ENCODE measurements around the gene HTT-AS. TPM values are rescaled to one million over a fixed set of nuclear protein-coding genes. Genes with fewer than 3 reads are reported as not detected.

Gene HTT-AS
- polyA plus RNA-seq, 1 donor from 2014 or later = not detected

DNA sequence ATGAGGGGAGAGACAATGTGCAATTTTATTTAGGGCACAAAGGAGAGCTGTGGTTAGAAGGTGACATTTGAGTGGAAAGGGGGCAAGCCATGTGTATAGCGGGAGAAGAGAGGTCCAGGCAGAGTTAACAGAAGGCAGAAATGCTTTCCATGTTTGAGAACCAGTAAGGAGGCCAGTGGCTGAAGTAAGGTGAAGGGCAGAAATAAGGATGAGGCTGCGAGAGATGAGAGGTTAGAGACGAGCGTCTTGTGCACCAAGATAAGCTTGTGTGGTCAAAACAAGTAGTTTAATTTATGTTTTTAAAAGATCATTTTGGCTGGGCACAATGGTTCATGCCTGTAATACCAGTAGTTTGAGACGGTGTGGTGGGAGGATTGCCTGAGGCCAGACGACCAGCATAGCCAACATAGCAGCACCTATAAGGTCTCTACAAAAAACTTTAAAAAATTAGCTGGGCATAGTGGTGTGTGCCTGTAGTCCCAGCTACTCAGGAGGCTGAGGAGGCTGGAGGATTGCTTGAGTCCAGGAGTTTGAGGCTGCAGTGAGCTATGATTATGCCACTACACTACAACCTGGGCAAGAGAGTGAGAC, 8.7 kb upstream of the HTT-AS start:
- Histone ChIP-seq H3K27ac (ENCODE audit: low read length) (no peak overlapping the region), H3K9me2 (ENCODE audit: insufficient read depth, low read length) (no peaks in the 10 kb centered on the region), H3K9ac (ENCODE audit: low read length) (no peak overlapping the region), H3F3A (ENCODE audit: insufficient read depth, low read length, poor library complexity, severe bottlenecking) (no peaks in the 10 kb centered on the region), H2AFZ (ENCODE audit: low read depth, low read length) (no peak overlapping the region), H3K4me3 (ENCODE audit: low read length) (no peak overlapping the region), H3K36me3 (ENCODE audit: insufficient read depth, low read length) (no peaks in the 10 kb centered on the region), H3K79me2 (replicated peaks; ENCODE audit: insufficient read depth, low read length) (peaks cover 72% of the 10 kb centered on the region), H3K4me2 (ENCODE audit: low read length) (no peak overlapping the region), H3K9me3 (ENCODE audit: low read length) (no peaks in the 10 kb centered on the region), H3K27me3 (ENCODE audit: insufficient read depth, low read depth, low read length) (no peaks in the 10 kb centered on the region), H4K20me1 (ENCODE audit: insufficient read depth) (no peaks in the 10 kb centered on the region)
- TF ChIP-seq REST (IDR thresholded peaks at IDR 0.05; ENCODE audit: borderline replicate concordance) = no peak
- no peak for TF ChIP-seq TAF1 (IDR thresholded peaks at IDR 0.05; ENCODE audit: low read depth)
- TF ChIP-seq EP300 (conservative IDR thresholded peaks at IDR 0.05; ENCODE audit: poor library complexity, severe bottlenecking) = no peak
- TF ChIP-seq, protein P1, sequence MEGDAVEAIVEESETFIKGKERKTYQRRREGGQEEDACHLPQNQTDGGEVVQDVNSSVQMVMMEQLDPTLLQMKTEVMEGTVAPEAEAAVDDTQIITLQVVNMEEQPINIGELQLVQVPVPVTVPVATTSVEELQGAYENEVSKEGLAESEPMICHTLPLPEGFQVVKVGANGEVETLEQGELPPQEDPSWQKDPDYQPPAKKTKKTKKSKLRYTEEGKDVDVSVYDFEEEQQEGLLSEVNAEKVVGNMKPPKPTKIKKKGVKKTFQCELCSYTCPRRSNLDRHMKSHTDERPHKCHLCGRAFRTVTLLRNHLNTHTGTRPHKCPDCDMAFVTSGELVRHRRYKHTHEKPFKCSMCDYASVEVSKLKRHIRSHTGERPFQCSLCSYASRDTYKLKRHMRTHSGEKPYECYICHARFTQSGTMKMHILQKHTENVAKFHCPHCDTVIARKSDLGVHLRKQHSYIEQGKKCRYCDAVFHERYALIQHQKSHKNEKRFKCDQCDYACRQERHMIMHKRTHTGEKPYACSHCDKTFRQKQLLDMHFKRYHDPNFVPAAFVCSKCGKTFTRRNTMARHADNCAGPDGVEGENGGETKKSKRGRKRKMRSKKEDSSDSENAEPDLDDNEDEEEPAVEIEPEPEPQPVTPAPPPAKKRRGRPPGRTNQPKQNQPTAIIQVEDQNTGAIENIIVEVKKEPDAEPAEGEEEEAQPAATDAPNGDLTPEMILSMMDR (IDR thresholded peaks at IDR 0.05; ENCODE audit: poor library complexity, severe bottlenecking) = no peak
- TF ChIP-seq EZH2 (IDR thresholded peaks at IDR 0.05; ENCODE audit: borderline replicate concordance, insufficient read depth, low read length, poor library complexity, severe bottlenecking) = no peak
- TF ChIP-seq RAD21 (conservative IDR thresholded peaks at IDR 0.05) = no peak
- no peak for TF ChIP-seq POLR2AphosphoS5 (IDR thresholded peaks at IDR 0.05)
- no peak for TF ChIP-seq SMC3 (conservative IDR thresholded peaks at IDR 0.05; ENCODE audit: poor library complexity)
- TF ChIP-seq MXI1 (conservative IDR thresholded peaks at IDR 0.05; ENCODE audit: poor library complexity, severe bottlenecking) = no peak

DNA sequence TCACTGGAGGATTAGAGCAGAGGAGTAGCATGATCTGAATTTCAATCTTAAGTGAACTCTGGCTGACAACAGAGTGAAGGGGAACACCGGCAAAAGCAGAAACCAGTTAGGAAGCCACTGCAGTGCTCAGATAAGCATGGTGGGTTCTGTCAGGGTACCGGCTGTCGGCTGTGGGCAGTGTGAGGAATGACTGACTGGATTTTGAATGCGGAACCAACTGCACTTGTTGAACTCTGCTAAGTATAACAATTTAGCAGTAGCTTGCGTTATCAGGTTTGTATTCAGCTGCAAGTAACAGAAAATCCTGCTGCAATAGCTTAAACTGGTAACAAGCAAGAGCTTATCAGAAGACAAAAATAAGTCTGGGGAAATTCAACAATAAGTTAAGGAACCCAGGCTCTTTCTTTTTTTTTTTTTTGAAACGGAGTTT, 5.4 kb upstream of the HTT-AS start:
- H3K9me3 ChIP-seq (ENCODE audit: low read length) = no peaks in the 10 kb centered on the region
- H3K9me2 ChIP-seq (ENCODE audit: insufficient read depth, low read length) = no peaks in the 10 kb centered on the region
- H3F3A ChIP-seq (ENCODE audit: insufficient read depth, low read length, poor library complexity, severe bottlenecking) = peaks cover 4% of the 10 kb centered on the region
- no peak overlapping the region for H3K4me2 ChIP-seq (ENCODE audit: low read length)
- no peaks in the 10 kb centered on the region for H4K20me1 ChIP-seq (ENCODE audit: insufficient read depth)
- no peak overlapping the region for H3K9ac ChIP-seq (ENCODE audit: low read length)
- H3K27me3 ChIP-seq (ENCODE audit: insufficient read depth, low read depth, low read length) = no peaks in the 10 kb centered on the region
- H3K27ac ChIP-seq (ENCODE audit: low read length) = no peak overlapping the region
- H3K4me3 ChIP-seq (ENCODE audit: low read length) = no peak overlapping the region
- H2AFZ ChIP-seq (ENCODE audit: low read depth, low read length) = no peak overlapping the region
- H3K79me2 ChIP-seq (replicated peaks; ENCODE audit: insufficient read depth, low read length) = peaks cover 79% of the 10 kb centered on the region
- H3K36me3 ChIP-seq (ENCODE audit: insufficient read depth, low read length) = no peaks in the 10 kb centered on the region
- TF ChIP-seq MXI1 (conservative IDR thresholded peaks at IDR 0.05; ENCODE audit: poor library complexity, severe bottlenecking) = no peak
- no peak for TF ChIP-seq SMC3 (conservative IDR thresholded peaks at IDR 0.05; ENCODE audit: poor library complexity)
- TF ChIP-seq REST (IDR thresholded peaks at IDR 0.05; ENCODE audit: borderline replicate concordance) = no peak
- TF ChIP-seq POLR2AphosphoS5 (IDR thresholded peaks at IDR 0.05) = no peak

Data from neural cell (in vitro differentiated cells).